Common myeloid progenitor, CD34-positive (primary cell): ENCODE data around the gene TUBGCP2.

ENCODE experiments used
- CTCF ChIA-PET: fragments of 350-600 bp; sonication (Branson Sonifier 250); formaldehyde crosslinking; loops from one replicate; lab custom pipeline; 2021; ENCODE audit warnings: antibody characterized with exemption; lab: Charles Lee
- POLR2A ChIA-PET: fragments of 350-600 bp; sonication (Branson Sonifier 250); formaldehyde crosslinking; loops from one replicate; lab custom pipeline; 2021; ENCODE audit warnings: antibody characterized with exemption; lab: Charles Lee
- DNase-seq, 3 donors: peaks; one replicate each; pipeline versions ENCODE4 v3.0.0 to v3.0.0-alpha.2; 2013
- H3K27ac ChIP-seq, 2 experiments: 1 replicate in 1 of 2; 2 replicates in 1 of 2; pipeline ENCODE4 v1.7.0; 2013; ENCODE audit warnings: inconsistent platforms in 2 of 2, low read length in 2 of 2, mild to moderate bottlenecking in 2 of 2, low read depth in 1 of 2, moderate library complexity in 1 of 2; ENCODE audit not compliant: severe bottlenecking in 2 of 2, insufficient read depth in 1 of 2, poor library complexity in 1 of 2
- H3K27me3 ChIP-seq, 5 experiments: replicated peaks in 2 of 5; 1 replicate in 3 of 5; 2 replicates in 2 of 5; pipeline versions ENCODE4 v1.6.1 to v1.7.0; 2013; ENCODE audit warnings: low read length in 4 of 5, mild to moderate bottlenecking in 2 of 5, moderate library complexity in 2 of 5, inconsistent platforms in 1 of 5; ENCODE audit not compliant: insufficient read depth in 5 of 5, control insufficient read depth in 4 of 5
- H3K36me3 ChIP-seq, 4 experiments: 1 replicate in 2 of 4; 2 replicates in 2 of 4; pipeline versions ENCODE4 v1.6.1 to v1.7.0; 2013; ENCODE audit warnings: low read length in 3 of 4, control low read depth in 1 of 4, mild to moderate bottlenecking in 1 of 4; ENCODE audit not compliant: control insufficient read depth in 4 of 4, insufficient read depth in 4 of 4
- H3K4me1 ChIP-seq, 4 experiments: 1 replicate in 3 of 4; 2 replicates in 1 of 4; pipeline versions ENCODE4 v1.6.1 to v1.7.1; 2013; ENCODE audit warnings: low read length in 3 of 4, mild to moderate bottlenecking in 3 of 4, control low read depth in 1 of 4, inconsistent platforms in 1 of 4, moderate library complexity in 1 of 4; ENCODE audit not compliant: control insufficient read depth in 4 of 4, insufficient read depth in 4 of 4; ENCODE audit errors: control extremely low read depth in 1 of 4
- H3K4me3 ChIP-seq, 7 experiments: 1 replicate in 4 of 7; 2 replicates in 3 of 7; pipeline versions ENCODE4 v1.5.1 to v1.7.0; 2013; ENCODE audit warnings: mild to moderate bottlenecking in 7 of 7, low read length in 6 of 7, moderate library complexity in 6 of 7, inconsistent platforms in 2 of 7, low read depth in 2 of 7, control low read depth in 1 of 7; ENCODE audit not compliant: insufficient read depth in 4 of 7, control insufficient read depth in 1 of 7; ENCODE audit errors: extremely low read depth in 1 of 7
- H3K9me3 ChIP-seq, 5 experiments: 1 replicate in 4 of 5; 2 replicates in 1 of 5; pipeline versions ENCODE4 v1.6.1 to v1.7.1; 2013; ENCODE audit warnings: low read length in 4 of 5, mild to moderate bottlenecking in 2 of 5, inconsistent platforms in 1 of 5, low read depth in 1 of 5, moderate library complexity in 1 of 5; ENCODE audit not compliant: control insufficient read depth in 4 of 5, insufficient read depth in 2 of 5; ENCODE audit errors: control extremely low read depth in 1 of 5
- WGBS: methylation state at CpG from one replicate; pipeline ENCODE4 v1.1.5; 2013; ENCODE audit not compliant: insufficient coverage; 5-methylcytosine and 5-hydroxymethylcytosine counted together

The TUBGCP2 gene

GRCh38 chr10:133247681-133248333 lies 60.9 kb downstream of the TUBGCP2 start:
- H3K4me3 ChIP-seq: no peak overlapping the region
- no peak for DNase-seq
- peaks cover 0 to 14% (median 4%) of the 10 kb centered on the region in 4 experiments for H3K4me1 ChIP-seq
- whole genome bisulfite sequencing: 97% methylated on average over 35 of the region's 36 CpGs
- H3K27ac ChIP-seq: no peak overlapping the region
- POLR2A ChIA-PET: interaction anchor here (1.6 to 2.9 kb wide), 2 partner anchors 11 to 27 kb away, joined by 3 to 11 read pairs; no protein-coding TSS in a partner anchor
- H3K9me3 ChIP-seq: no peaks in the 10 kb centered on the region
- CTCF ChIA-PET: interaction anchor here (1.3 to 4.2 kb wide), 3 partner anchors 8 to 32 kb away, joined by 5 to 44 read pairs (median 7); no protein-coding TSS in a partner anchor
- no peaks in the 10 kb centered on the region for H3K27me3 ChIP-seq
- H3K36me3 ChIP-seq: no peaks in the 10 kb centered on the region

- H3K27ac ChIP-seq: no peak overlapping the region
- ChIA-PET POLR2A (interaction anchor here (2.9 kb wide), 1 partner anchor 12 kb away, joined by 11 read pairs; no protein-coding TSS in a partner anchor), CTCF (interaction anchor here (0.9 to 4.2 kb wide), 10 partner anchors 12 to 98 kb away, joined by 3 to 44 read pairs (median 4); no protein-coding TSS in a partner anchor)
- peaks cover 0 to 26% (median 16%) of the 10 kb centered on the region in 4 experiments for H3K4me1 ChIP-seq
- no peaks in the 10 kb centered on the region for H3K9me3 ChIP-seq
- H3K36me3 ChIP-seq: no peaks in the 10 kb centered on the region
- H3K4me3 ChIP-seq: no peak overlapping the region
- H3K27me3 ChIP-seq: no peaks in the 10 kb centered on the region
- WGBS: 88% methylated on average over 12 of the region's 12 CpGs
- DNase-seq: no peak
Measured at GRCh38 chr10:133246236-133246626, 62.4 kb downstream of the TUBGCP2 start.

DNA sequence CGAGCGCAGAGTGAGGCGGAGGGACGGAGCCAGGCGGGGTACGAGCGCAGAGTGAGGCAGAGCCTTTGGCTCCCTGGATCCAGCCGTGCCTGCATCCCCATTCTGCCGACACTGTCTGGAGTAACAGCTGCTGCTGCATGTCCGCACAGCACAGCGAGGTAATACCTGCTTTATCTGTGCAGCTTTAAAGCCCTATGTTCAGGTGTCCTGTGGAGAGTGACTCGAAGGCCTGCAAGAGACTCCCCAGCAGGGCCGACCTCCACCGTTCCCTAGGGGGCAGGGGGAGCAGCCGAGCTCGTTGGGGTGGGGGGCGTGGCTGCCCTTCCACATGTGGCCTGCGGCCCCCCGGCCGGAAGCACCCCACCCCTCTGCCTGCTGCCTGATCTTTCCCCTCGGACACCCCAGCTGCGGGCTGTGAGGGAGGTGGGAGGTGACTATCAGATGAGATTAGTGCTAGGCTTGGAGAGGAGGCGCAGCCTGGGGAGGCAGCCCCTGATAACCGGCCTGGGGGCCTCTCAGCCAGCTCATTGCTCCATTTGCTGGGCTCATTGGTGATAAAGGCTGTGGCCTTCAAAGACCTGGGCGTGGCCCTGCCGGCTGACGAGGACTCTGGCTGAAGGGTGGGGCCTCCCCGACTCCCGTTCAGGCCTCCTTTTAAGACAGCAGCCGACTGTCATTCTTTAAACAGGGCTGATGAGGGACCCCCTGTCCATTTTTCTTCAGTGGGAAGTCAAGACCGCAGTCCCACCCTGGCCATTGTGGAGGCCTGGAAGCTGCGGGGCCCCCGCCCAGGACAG lies 63.0 kb downstream of the TUBGCP2 start:
- POLR2A ChIA-PET: interaction anchor here (2.9 kb wide), 1 partner anchor 13 kb away, joined by 11 read pairs; no protein-coding TSS in a partner anchor
- Histone ChIP-seq H3K27me3 (no peaks in the 10 kb centered on the region), H3K4me3 (no peak overlapping the region), H3K9me3 (no peaks in the 10 kb centered on the region), H3K36me3 (no peaks in the 10 kb centered on the region), H3K27ac (no peak overlapping the region), H3K4me1 (peaks cover 0 to 31% (median 22%) of the 10 kb centered on the region in 4 experiments)
- peak in 2 of 3 donors; percentile 52 to 75 for DNase-seq
- CTCF ChIA-PET: interaction anchor here (0.8 to 4.2 kb wide), 12 partner anchors 8 to 97 kb away, joined by 3 to 44 read pairs (median 4); no protein-coding TSS in a partner anchor
- 83% methylated on average over 26 of the region's 33 CpGs for whole genome bisulfite sequencing

DNA sequence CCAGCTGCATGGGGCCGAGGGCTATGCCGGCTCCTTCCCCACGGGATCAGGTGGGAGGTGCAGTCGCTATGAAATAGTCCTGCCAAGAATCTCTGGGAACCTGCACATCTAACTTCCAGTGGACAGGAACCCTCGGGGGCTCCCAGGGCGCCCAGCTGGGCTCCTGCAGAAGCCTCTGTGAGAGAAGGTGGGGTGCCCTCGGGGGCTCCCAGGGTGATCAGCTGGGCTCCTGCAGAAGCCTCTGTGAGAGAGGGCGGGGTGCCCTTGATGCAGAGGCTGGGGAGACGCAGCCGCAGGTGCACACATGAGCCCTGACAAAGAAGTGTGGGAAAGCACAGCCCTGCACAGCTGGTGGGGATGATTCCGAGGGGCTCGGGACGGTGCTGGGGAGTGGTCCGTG lies 65.1 kb downstream of the TUBGCP2 start:
- ChIA-PET POLR2A (no interaction called here), CTCF (interaction anchor here (1.1 to 3.4 kb wide), 2 partner anchors 13 to 32 kb away, joined by 3 to 18 read pairs; no protein-coding TSS in a partner anchor)
- Histone ChIP-seq H3K36me3 (no peaks in the 10 kb centered on the region), H3K4me1 (peaks cover 0 to 37% (median 31%) of the 10 kb centered on the region in 4 experiments), H3K27me3 (peaks cover 0 to 7% (median 2%) of the 10 kb centered on the region in 5 experiments), H3K27ac (no peak overlapping the region), H3K9me3 (no peaks in the 10 kb centered on the region), H3K4me3 (no peak overlapping the region)
- 92% methylated on average over 14 of the region's 14 CpGs for WGBS
- no peak for DNase-seq

DNA sequence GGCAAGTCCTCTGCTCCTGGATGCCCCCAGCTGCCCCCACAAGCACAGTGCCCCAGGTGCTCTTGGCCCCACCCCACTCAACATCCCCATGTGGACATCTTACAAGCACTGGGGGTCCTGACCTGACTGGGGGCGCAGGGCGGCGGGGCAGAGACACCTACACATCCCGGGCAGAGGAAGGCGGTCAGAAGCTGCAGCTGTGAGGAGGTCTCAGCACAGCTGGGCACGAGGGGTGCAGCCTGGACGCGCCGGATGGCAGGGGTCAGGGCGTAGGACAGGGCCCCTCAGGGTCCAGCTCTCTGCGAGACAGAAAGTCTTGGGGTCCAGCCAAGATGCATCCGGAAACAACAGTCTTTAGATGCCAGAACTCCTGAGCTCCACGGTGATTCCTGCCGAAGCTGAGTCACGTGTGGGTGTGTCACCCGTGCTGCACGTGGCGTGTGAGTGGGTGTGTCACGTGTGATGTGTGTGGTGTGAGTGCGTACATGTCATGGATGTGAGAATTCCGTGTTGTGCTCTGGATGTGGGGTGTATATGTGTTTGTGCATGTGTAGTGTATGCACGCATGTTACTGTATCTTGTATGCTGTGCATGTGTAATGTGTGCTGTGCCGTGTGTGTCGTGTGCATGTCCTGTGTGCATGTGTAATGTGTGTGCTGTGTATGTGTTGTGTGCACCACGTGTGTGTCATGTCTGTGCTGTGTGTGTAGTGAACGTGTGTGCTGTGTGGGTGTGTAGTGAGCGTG lies 65.9 kb downstream of the TUBGCP2 start:
- peaks cover 0 to 15% (median 5%) of the 10 kb centered on the region in 5 experiments for H3K27me3 ChIP-seq
- ChIA-PET POLR2A (no interaction called here), CTCF (interaction anchor here (0.9 to 3.4 kb wide), 4 partner anchors 9 to 33 kb away, joined by 3 to 18 read pairs (median 3); no protein-coding TSS in a partner anchor)
- DNase-seq: no peak
- WGBS: 97% methylated on average over 23 of the region's 27 CpGs
- H3K36me3 ChIP-seq: no peaks in the 10 kb centered on the region
- H3K4me3 ChIP-seq: no peak overlapping the region
- no peaks in the 10 kb centered on the region for H3K9me3 ChIP-seq
- H3K27ac ChIP-seq: no peak overlapping the region
- peaks cover 0 to 37% (median 33%) of the 10 kb centered on the region in 4 experiments for H3K4me1 ChIP-seq

- CTCF ChIA-PET: interaction anchor here (1.0 to 3.4 kb wide), 3 partner anchors 10 to 33 kb away, joined by 3 to 18 read pairs (median 3); no protein-coding TSS in a partner anchor
- Histone ChIP-seq H3K27ac (no peak overlapping the region), H3K4me3 (peak overlapping the region in 6 of 7 experiments; percentile 20 to 83 (median 61)), H3K9me3 (no peaks in the 10 kb centered on the region), H3K27me3 (peaks cover 0 to 26% (median 6%) of the 10 kb centered on the region in 5 experiments), H3K4me1 (peaks cover 0 to 42% (median 37%) of the 10 kb centered on the region in 4 experiments), H3K36me3 (no peaks in the 10 kb centered on the region)
- POLR2A ChIA-PET: interaction anchor here (0.9 to 1.1 kb wide), 2 partner anchors 16 to 17 kb away, joined by 3 read pairs; no protein-coding TSS in a partner anchor
- peak in 2 of 3 donors; percentile 73 to 78 for DNase-seq
- WGBS: 25% methylated on average over 23 of the region's 25 CpGs
Measured at GRCh38 chr10:133241501-133242205, 67.0 kb downstream of the TUBGCP2 start.
